Measurements from ENCODE around the gene ATP6V0A1.
"Not testable (repeated sequence)": the region's sequence is repeated elsewhere in the genome, so short reads cannot be mapped to it uniquely, and the experiment has no call there.

ATP6V0A1 gene

DNA sequence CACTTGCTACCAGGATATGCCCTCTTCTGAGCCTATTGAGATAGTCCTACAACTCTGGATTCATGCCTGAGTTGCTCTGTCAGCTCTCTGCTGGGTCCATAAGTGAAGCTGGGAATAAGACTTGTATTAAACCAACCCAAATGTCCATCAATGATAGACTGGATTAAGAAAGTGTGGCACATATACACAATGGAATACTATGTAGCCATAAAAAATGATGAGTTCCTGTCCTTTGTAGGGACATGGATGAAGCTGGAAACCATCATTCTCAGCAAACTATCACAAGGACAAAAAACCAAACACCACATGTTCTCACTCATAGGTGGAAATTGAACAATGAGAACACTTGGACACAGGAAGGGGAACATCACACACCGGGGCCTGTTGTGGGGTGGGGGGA lies 19.1 kb downstream of the ATP6V0A1 start:
- DNase-seq = not testable (repeated sequence)

DNA sequence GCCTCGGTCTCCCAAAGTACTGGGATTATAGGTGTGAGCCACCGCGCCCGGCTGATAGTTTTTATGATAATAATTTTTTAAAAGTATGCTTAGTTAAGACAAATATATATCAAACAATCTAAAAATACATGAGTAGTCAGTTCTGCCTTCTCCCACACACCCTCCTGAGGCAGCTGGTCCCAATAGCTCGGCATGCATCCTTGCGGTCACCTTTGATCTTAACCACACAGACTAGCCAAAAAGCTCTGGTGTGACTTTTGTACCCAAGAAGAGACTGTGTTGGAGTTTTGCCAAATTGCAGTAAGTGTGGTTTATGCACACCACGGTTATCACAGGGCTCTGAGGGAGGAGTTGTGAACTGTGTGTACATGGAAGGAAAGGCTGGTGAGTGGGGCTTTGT lies 25.6 kb downstream of the ATP6V0A1 start:
- no peak for DNase-seq

DNA sequence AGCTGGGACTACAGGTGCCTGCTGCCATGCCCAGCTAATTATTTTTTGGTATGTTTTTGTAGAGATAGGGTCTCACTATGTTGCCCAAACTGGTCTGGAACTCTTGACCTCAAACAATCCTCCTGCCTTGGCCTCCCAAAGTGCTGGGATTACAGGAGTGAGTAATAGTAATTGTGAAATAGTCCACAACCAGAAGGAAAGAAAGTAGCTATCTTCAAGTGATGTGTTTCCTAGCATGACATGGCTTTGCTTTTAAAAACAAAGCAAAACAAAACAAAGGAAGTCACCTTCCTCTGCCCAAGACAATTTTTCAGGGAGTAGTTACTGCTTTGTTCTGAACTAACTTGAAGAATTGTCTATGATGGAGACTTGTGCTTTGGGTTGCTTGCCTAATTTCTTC lies 27.0 kb downstream of the ATP6V0A1 start:
- DNase-seq = no peak

DNA sequence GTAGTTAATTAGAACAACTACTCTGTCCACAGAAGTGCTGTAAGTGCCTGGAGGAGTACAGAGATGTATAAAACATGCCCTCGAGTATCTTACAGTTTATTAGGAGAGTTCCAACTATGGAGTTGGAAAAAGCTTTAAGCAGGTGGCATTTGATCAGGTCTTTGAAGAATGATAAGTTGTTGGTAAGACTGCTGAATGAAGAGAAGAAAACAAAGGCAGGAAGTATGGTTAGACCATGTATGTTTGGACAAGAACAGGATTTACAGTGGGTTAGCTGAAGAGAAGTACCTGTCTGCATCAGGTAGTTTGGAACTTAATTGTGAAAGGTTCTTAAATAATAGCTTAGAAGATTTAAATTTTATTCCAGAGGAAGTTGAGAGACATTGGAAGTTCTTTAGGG lies 29.4 kb downstream of the ATP6V0A1 start:
- DNase-seq = no peak

DNA sequence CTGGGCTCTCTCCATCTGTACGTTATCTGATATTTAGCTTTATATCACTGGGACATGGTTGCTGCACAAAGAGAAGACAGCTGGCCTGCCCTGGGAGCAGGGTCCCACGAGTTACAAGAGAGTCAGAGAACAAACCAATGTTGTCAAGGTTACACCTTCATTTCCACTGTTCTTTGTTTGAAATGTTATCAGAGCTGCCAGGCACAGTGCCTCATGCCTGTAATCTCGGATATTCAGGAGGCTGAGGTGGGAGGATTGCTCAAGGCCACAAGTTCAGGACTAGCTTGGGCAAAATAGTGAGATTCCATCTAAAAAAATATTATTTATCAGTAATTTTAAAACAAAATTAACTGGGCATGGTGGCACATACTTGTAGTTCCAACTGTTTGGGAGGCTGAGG lies 34.6 kb downstream of the ATP6V0A1 start:
- DNase-seq = no peak

DNA sequence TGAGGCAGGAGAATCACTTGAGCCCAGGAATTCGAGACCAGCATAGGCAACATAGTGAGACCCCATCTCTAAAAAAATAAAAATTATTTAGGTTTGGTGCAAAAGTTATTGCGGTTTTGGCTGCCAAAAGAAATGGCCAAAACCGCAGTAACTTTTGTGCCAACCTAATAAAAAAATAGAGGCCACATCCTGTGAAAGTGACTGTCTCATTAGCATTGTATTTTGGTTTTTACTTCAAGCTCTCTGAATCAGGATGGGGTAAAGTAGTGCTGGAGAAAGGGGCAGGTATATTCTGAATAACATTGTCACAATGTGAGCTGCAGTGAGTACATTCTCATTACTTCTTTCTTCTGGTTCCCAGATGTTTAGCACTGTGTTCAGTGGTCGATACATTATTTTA lies 36.0 kb downstream of the ATP6V0A1 start:
- no peak for DNase-seq

DNA sequence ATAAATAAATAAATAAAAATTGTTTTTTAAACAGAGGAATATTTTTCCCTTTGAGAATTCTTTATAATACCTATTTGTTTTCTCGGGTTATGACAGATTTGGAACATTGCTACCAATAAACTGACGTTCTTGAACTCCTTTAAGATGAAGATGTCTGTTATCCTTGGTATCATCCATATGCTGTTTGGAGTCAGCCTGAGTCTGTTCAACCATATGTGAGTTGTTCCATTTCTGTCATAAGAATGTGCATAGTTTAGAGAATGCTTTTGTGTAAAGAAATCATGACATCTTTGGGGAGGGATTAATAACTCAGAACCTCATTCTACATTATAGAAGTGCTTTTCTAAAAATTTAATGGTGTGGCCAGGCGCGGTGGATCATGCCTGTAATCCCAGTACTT lies 40.1 kb downstream of the ATP6V0A1 start:
- DNase-seq = no peak

DNA sequence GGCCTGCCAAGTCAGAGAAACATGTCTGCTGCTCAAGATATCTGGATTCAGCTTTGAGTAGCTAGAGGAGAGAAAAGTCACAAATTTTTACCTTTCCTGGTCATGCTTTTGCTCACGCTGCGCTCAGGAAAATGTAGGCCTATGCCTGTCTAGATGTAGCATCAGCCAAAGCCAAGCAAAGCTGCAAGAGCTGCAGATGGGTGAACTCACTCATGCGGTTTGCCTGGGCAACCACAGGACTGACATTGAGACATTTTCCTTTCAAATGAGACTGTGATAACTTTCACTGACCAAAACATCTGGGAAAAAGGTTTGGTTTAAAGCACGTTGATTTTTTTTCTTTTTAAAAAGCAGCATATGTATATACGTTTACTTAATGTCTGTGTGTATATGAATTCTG lies 43.4 kb downstream of the ATP6V0A1 start:
- DNase-seq = no peak

DNA sequence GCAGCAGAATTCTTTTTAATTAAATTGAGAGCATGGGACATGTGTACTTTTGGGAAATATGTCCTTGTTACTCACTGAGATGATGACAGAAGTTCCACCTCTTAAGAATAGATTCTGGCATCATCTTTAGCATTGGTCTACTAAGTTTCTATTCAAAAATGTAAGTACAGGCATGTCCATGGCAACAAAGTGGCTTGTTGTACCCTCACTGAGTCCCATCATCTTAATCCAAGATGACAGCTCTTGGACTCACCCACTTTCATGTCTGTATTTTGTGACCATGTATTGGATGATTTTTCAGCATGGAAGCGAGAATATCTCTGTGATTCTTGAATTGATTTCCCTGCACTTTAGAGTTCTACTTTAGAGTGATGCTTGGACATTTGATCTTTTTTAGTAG lies 44.2 kb downstream of the ATP6V0A1 start:
- no peak for DNase-seq

DNA sequence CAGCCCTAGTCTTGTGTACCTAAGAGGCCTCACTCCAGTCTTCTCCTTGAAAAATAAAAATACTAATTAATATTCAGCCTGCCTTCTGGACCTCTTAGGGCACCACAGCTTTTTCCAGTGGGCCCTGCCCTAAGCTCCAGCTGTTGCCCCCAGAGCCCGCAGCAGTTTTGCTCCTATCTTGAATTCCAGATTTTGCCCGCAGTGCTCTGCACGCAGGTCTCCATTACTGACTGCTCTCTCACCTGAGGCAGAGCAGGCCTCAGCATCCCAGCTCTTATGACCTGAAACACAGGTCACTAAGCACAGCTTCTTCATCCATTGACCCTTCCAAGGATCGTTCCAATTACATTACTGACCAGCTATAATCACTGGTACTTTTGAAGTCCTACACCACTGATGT lies 49.0 kb downstream of the ATP6V0A1 start:
- DNase-seq = no peak

DNA sequence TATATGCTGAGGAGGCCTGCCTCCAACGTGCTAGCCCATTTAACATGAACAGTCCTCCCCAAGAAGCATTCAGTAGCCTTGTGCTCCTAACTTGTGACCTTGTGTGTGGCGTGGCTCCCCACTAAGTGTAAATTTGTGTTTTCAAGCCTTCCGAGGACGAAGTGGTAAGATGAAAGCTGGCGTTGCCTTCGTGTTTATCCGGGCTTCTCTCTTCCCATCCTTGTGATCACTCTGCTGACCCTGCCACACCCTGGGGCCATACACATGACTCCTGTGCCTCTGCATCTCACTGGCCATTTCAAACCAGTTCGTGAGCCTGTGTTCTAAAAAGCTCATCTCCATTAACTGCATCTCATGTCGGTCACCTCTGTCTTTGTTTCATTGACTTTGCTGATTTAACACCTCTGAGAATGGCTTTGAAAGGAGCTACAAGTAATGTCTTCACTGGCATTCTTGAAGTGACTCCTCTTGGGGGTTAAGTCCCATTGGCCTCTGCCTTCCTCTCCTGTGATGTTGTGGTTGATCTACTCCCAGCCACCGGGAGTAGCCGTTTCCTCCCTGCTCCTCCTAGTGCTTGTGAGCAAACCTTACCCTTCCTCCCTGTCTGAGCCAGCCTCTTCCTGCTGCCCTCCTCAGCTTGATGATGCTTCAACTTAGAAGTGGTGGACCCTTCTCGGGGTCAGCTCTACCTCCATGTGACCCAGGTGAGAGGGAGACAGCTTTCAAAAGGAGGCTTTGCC lies 49.9 kb downstream of the ATP6V0A1 start:
- DNase-seq = no peak

DNA sequence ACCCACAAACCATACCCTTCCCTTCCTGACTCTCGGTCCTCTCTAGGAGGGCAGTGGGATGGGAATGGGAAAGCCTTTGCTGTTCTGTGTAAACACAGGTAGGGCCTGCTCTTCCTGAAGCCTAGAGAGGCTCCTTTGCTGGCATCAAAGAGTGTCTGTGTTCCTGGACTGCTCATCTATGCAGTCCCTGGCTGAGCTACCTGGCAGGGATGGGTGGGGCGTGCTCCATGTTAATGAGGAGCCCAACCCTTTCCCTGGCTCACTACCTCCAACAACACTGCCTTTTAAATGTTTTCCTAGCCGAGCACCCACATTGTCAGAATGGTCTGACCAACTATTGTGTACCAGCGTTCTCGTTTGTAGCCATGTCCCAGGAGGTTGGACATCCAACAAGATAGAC lies 50.7 kb downstream of the ATP6V0A1 start:
- DNase-seq = no peak

DNA sequence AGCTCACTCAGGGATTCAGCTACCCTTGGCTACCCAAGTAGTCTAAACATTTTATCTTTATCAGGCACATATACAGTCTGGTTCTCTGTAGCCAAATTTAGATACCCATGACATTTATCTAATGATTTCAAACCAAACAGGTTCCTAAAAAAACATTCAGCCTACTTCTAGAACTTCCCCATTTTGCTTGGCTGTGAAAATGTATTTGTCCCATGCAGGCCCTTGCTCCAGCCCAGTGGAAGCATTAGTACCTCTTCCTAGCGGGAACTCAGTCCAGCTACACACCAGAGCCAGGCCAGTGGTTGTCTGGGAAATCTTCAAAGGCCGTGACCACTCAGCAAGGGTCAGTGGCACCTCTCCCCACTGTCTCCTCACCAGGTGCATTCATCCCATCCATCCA lies 51.2 kb downstream of the ATP6V0A1 start:
- no peak for DNase-seq

DNA sequence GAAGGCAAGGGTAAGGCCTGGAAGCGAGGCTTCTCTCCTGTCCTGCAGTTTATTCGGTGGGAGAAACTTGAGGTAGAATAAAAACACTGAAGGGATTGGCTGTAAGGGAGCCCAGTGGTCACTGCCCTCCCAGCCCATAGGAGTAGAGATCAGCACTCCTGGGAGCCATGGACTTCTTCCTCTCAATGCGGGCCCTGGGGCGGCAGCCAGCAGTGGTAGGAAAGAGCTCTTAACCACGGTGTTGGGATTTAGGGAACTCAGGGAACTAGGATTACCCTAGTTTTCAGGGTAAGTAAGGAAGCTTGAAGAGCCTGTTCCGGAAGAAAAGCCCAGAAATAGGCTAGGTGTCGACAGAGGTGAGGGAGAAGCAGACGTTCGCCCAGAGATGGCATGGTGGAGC lies 53.6 kb downstream of the ATP6V0A1 start:
- no peak for DNase-seq

DNA sequence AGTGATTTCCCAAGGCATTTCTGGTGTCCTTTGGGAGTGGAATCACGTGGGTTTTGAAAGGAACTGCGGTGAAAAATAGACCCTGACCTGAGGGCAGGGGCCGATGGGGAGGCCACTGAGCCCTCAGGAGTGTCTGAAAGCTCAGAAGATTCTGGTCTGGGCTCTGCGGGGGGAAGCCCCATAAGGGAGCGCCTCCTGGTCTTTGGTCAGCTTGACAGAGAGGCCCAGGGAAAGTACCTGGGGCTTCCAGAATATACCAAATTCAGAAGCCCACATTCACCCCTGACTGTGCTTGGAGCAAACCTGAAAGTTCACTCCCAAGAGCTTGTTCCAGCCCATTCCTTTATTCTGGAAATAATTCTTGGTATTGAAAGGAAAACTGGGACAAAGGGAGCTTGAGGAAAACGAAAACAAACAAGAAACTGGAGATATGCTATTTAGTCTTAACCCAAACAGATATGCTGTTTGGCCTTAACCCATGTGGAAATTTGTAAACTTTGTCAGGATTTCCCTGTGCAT lies 54.1 kb downstream of the ATP6V0A1 start:
- DNase-seq = no peak

DNA sequence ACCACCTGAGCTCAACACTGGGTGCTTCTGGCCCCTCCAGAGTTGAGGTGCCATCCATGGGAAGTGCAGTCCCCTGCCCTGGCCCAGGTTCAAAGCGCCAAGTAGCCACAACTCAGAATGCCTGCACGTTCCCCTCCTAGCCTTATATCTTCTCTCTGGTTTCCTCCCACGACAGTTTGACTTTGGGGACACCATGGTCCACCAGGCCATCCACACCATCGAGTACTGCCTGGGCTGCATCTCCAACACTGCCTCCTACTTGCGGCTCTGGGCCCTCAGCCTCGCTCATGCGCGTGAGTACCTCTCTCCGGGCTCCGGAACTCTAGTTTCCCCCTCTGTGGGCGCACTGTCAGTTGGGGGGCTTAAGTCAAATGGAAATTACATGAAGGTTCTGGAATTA lies 55.0 kb downstream of the ATP6V0A1 start:
- no peak for DNase-seq

DNA sequence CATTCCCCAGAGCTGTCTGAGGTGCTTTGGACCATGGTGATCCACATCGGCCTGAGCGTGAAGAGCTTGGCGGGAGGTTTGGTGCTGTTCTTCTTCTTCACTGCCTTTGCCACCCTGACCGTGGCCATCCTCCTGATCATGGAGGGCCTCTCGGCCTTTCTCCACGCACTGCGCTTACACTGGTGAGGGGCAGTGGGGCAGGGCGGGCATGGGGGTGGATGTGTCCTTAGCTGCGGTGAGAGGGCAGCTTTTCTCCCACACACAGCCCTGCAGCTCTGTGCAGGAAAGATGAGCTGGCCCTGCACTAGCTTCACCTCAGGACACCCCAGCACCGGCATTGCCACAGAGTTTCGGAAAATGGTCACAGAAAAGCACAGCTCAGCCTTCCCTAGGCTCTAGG lies 55.6 kb downstream of the ATP6V0A1 start:
- DNase-seq = no peak

DNA sequence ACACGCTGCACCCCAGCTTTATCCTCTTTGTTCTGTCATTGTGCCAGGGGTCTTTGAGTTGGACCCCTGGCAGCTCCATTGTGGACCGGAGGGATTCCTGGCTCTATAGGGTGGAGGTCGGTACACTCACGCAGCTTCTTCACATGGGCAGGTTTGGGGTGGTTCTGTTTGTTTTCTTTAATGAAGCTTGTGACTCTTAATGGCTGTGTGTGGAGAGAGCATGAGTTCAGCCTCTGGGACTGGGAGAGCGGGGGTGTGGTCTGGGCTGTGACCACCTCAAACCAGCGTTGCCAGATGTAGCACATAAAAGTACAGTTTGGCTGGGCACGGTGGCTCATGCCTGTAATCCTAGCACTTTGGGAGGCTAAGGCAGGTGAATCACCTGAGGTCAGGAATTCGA lies 56.2 kb downstream of the ATP6V0A1 start:
- DNase-seq = no peak

DNA sequence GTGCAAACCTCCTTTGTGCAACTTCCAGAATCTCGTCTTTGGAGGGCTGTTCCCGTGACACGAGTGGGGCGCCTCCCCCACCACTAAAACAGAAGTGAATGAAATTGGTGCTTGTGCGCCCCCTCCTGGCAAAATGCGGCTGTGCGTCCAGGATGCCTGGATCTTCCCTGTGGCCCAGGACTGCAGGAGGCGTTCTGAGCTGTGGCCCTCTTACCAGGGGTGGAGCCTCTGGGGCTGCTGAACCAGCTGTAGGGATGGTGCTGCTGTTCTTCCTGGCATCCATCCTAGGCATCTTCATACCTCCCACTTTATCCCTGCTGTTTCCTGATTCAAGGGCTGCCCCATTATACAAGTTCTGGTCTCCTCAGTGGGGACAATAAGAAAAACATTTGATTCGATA lies 58.8 kb downstream of the ATP6V0A1 start:
- DNase-seq = peak; percentile 90

DNA sequence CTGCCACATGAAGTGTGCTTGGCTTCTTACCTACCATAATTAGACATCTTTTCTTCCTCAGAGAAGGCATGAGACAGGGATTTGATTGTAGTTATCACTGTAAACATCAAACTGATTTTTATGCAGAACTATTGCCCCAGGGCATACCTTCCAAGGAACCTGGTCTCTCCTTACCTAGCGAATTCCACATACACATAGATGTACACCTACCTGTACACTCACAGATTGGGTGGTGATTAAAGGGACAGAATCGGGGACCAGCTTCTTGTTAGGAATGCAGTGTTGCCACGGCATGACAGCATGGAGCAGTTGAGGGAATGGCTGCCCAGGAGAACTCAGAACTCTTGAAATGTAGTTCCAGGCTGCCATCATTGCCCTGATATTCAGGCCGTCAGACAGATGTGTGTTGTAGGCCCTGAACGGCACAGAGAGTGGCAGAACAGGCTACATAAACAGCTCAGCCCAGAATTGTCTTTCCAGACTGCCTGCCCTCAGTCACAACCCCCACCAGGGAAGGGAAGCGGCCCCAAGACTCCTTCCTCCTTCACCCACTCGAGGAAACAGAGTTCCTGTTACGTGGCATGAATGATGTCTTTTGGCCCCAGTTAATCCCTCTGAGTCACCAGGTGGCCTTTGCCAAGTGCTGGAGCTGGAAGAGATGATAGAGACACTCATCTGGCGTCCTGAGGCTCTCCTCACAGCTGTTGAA lies 59.5 kb downstream of the ATP6V0A1 start:
- DNase-seq = peak; percentile 43

DNA sequence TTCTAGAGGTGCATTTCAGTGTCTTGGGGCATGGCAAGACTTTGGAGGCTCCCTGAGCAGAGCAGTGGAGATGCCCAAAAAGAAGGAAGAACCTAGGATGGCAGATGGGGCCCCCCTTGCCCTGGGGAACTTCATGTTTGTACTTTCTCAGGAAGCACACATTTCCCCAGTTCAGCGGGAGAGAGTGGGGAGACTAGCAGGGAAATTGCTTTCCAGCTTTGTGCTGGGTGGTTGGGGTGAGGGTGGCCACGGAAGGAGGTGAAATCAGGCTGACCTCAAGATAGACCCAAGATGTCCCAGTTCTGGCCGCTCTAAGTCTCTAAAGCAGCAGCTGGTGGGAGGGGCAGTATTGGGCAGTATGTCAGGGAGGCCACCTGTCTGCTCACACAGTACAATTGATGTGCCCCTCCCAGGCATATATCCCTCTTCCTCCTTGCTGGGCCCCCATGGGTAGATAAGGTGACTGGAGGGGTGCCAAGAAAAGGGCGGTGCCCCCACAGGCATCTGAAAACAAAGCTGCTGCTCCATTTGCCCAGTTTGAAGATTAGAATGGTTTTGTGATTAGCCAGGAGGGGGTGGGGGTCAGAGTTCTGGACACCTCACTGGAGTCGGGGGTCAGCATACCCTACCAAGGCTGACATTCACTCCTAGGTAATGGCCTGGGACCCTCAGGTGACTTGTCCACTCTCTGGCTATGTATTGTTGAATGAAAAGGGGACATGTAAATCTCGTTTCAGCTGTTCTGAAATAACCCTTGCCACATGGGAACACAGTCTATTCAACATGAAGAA lies 60.3 kb downstream of the ATP6V0A1 start:
- DNase-seq = no peak

DNA sequence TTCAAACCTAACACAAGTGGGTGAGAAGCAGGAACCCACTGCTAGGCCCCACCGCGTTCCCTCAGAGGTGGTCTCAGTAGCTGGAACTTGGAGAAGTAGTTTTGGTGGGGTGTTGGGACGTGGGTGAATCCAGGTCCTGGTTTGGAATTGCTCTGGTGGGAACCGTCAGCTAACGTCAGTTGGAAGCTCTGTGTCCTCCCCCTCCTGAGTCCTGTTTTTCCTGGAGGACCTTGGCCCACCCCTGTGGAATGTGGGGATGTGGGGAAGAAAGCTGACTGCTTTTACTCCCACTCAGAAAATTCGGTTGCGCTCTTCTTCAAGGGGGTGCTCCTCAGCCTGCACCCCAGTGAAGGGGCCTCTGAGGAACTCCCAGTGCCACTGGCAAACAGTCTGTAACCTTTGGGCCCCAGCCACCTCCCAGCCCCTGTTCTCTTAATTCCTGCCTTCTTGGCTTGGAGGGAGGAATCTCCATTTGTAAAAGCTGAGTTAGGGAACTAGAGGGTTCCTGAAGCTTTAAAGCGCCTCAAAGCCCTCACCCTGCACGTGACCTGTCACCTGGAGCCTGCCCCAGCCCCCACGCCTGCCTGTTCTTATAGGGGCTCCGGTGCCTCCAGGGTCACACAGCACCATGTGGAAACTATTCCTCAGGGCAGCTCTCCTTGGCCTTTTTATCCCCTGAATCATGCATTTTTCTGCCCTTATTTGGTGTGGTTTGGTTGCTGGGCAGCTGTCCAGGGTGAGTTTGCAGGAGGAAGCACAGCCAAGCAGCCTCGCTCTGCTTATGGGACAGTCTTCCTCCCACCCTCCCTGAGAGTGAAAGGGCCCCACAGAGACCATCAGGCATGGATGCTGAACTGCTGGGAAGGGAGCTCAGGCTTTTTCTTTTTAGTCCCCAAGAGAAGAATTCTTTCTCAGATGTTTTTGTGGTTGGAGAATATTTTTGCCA lies 61.1 kb downstream of the ATP6V0A1 start:
- no peak for DNase-seq

DNA sequence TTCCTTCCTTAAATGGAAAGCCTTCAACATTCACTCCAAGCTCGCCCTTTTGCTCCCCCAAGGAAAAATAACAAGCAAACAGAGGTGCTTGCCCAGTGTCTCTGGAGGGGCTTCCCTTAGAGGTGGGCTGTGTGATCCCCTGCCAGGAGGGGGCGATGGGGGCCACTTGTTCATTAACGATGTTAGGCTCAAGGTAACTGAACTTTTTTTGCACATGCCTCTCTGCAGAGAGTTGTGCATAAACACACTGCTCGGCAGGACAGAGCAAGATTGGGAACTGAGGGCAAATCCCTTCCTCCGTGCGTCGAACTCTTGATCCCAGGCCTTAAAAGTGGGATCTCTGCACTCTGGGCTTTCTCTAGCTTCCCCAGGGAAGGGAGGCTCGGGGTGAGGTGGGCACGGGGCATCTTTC lies 61.9 kb downstream of the ATP6V0A1 start:
- DNase-seq = no peak
